HK-2 (cell line): ENCODE measurements around the gene SCP2D1.
"Not testable (repeated sequence)": the region's sequence is repeated elsewhere in the genome, so short reads cannot be mapped to it uniquely, and the experiment has no call there.

Experiments
- DNase-seq: peaks from one replicate; pipeline ENCODE4 v3.0.0-alpha.2; 2018; ENCODE audit not compliant: unreplicated experiment

SCP2D1 gene

GRCh38 chr20:18813483-18813882 lies at the start of gene SCP2D1:
TSS of gene SCP2D1 (plus strand) at chr20:18813783. CDS start at chr20:18813816, 33 bp downstream.
- no peak for DNase-seq

DNA sequence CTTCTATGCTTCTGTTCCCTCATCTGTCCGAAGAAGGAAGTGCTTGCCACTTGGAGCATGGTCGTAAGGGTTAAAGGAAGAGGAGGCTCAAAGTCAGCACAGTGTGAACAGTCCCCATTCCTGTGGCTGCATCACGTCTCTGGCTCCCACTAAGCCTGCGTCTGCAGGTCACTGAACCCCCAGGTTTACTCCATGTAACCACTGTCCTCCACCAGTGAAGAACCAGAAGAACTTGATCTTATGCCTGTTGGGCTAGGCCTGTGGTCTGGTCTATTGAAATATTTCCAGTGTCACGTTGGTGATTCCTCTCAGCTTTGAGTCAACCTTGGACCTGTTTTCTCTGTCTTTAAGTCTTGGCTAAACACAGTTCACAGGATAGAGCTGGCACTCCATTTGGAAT lies 45.9 kb upstream of the SCP2D1 start:
- no peak for DNase-seq

GRCh38 chr20:18773566-18773965 lies 40.0 kb upstream of the SCP2D1 start:
- no peak for DNase-seq

GRCh38 chr20:18774207-18774606 lies 39.4 kb upstream of the SCP2D1 start:
- DNase-seq = no peak

DNA sequence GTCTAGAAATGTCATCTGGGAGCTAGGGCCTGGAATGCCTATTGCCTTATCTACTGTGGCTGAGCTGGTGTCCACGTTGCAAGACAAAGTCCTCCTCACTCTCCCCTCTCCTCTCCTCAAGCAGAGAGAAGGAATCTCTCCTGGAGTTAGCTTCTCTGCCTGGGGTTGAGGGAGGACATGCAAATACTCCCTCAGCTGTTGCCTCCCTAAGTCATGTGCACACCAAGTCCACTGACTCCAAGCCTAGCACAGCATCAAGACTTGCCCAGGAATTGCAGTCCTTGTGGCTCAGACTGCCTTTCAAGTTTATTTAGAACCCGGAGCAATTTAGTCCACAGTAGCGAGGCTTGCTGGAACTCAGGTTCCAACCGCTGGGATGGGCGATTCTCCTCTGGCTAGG lies 38.0 kb upstream of the SCP2D1 start:
- no peak for DNase-seq

DNA sequence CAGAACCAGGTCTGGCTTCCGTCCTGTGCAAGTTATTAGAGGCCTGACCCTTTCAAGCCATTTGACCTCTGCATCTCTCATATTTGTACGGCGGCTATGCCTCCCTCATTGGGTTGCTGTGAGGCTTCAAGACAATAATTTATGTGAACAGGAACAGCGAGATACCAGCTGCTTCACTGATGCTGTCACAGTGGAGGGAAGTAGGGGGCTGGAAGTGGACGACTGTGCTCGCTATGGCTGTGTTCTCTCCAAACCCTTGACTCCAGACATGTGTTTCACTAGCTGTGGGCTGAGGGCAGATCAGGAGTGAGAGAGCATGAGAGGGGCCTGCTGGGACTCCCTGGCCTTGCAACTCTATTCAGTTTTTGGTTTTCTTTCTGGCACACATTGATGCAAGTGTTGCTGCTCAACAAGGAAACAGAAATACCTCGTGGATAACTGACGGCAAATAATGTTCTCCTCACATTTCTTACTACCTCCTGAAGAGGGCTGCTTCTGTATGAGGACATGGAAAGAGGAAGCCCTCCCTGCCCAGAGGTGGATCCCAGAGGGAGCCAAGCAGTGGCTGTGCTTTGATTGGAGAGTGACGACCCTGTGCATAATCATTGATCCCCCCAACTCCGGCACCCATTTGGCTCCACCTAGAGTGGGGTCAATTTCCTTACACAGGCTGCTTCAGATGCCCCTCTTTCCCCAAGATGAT lies 34.7 kb upstream of the SCP2D1 start:
- no peak for DNase-seq

DNA sequence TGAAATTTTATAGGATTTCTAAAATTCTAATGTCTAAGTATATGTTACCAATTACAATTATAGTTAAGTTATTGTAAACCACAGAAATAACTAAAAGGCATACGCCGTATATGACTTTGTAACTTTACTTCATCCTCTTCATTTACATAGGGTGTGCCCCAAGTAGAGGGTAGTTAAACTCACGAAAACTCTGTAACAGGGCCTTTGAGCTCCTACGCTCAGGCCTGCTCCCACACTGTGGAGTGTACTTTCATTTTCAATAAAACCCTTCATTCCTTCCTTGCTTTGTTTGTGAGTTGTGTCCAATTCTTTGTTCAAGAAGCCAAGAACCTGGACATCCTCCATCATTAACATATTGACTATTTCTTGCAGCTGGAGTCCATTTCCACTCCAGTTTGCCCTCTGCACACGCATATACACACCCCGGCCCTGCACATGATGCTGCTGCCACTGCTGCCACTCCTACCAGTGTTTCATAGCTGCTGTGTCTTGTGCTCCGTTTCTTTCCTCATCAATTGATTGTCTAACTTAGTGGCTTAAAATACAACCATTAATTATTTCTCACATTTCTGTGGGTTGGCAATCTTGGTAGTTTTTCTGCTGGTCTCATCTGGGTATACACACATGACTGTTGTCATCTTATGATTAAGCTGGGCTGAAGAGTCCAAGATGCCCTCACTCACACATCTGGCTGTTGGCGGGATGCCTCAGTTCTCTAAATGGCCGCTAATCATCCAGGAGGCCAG lies 33.0 kb upstream of the SCP2D1 start:
- DNase-seq = no peak

DNA sequence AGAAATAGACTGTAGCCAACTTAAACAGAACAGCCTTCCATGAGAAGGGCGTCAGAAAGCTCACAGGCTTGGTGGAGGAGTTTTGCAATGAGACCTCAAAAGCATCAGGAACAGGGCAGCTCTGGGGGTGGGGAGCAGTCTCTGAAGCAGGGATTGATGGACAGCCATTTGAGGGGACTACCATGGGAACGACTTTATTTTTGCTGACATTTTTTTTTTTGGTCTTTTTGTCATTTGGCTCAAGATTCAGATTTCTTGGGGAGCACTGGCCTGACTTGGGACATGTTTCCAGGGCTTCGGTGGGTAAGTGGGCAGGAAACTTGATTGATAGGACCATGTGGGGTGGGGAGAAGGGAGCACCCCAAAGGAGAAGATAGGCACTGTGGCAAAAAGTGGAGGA lies 32.1 kb upstream of the SCP2D1 start:
- no peak for DNase-seq

DNA sequence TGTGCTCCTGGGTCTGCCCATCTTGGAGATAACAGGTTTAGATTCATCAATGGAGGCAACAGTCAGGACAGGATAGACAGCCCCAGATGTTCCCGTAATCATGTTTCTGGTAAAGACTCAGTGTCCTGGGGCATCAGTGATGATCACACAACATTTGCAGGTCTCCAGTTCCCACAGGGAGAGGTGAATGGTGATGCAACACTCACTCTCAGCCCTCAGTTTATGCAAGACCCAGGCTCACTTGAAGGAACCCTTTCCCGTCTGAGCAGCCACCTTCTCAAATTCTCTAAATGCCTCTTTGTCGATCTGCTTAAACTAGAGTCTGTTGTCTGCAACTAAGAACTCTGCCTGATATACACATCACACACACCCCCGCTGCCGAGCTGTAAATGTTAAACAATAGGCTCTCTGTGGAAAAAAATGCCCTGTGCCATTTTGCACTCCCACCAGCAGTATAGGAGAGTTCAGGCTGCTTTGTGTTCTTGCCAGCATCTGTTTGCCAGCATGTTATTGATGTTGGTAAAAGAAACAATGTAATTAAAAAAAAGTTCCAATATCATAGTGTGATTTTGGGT lies 30.1 kb upstream of the SCP2D1 start:
- DNase-seq = no peak

GRCh38 chr20:18787046-18787445 lies 26.5 kb upstream of the SCP2D1 start:
- DNase-seq = not testable (repeated sequence)

DNA sequence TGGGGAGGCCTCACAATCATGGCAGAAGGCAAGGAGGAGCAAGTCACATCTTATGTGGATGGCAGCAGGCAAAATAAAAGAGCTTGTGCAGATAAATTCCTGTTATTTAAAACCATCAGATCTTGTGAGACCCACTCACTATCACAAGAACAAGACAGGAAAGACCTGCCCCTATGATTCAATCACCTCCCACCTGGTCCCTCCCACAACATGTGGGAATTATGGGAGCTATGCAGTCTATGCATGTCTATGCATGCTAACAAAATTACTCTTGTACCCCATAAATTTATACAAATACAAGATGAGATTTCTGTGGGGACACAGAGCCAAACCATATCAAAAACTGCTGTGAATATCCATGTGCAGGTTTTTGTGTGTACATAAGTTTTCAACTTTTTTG lies 25.6 kb upstream of the SCP2D1 start:
- no peak for DNase-seq

DNA sequence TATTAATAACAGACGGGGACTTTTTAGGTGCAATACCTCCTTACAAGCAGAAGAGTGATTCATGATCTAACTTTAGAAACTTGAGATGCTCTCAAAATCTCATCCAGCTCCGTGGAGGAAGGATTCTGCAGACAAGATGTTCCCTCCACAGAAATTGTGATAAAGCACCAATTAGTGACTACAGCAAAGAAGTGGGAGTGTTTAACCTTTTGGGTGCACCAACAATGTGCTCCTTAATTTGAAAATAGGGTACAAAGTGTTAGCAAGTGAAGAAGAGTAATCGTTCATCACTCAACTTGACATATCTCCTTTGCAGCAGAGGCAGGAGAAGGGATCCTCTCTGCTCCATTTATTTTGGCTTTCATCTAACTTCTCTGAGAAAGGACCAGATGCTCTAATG lies 22.8 kb upstream of the SCP2D1 start:
- DNase-seq = no peak

GRCh38 chr20:18793625-18794427 lies 19.8 kb upstream of the SCP2D1 start:
- peak; percentile 82 for DNase-seq

DNA sequence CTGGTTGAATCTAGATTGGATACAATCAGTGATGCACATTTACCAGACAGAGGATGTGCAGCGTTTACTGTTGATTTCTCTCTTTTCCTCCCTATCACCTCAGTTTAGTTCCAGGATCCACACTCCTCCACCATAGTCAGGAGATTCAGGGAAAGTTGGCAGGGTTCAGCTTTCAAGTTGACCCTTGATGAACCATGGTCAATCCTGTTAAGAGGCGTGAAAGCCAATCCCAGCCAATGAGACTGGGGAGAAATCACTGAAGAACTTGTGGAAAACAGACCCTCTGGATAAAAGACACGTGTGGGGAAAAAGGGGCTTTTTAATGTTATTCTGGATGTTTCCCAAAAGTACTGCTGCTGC lies 19.2 kb upstream of the SCP2D1 start:
- DNase-seq = no peak

DNA sequence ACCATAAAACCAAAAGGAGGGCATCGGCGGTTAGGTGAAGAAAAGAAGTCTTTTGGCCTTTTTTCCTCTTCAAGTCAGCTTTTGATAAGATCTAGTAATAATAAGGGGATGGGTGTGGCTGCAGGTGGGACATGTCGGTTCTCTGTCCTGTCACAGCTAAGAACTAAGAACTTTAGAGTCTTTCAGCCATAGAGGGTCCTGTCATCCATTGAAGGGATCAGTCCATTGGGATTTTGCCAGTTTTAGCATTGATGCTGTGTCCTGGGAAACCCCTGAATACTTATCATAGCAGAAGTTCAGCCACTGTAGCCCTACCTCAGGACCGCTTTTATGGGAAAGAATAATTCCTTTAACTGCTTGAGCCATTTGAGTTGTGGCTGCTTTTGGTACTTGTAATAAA lies 18.2 kb upstream of the SCP2D1 start:
- no peak for DNase-seq

DNA sequence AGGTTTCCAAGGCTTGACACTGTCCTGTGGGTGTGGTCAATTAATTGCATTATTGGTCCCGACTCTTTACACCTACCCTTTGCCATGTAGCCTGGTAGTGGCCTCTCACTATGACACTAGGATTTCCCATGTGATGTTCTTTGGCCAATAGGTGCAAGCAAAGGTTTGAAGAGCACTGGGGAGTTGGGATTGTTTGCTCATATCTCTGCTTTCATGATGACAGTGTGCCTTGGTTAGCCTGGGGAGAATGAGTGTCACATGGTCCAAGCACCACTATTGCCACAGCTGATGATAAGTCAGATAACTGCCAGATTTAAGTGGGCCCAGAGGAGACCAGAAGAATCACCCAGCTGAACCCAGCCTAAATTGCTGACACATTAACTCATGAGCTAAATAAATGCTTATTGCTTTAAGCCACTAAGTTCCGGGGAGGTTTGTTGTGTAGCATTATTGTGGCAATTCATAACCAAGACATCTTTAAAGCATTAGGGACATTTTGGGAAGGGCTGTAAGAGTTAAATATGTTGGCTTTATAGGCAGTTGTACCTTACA lies 17.2 kb upstream of the SCP2D1 start:
- DNase-seq = no peak

- DNase-seq = no peak
These were observed 12.1 kb upstream of the SCP2D1 start for GRCh38 chr20:18801516-18801915.

DNA sequence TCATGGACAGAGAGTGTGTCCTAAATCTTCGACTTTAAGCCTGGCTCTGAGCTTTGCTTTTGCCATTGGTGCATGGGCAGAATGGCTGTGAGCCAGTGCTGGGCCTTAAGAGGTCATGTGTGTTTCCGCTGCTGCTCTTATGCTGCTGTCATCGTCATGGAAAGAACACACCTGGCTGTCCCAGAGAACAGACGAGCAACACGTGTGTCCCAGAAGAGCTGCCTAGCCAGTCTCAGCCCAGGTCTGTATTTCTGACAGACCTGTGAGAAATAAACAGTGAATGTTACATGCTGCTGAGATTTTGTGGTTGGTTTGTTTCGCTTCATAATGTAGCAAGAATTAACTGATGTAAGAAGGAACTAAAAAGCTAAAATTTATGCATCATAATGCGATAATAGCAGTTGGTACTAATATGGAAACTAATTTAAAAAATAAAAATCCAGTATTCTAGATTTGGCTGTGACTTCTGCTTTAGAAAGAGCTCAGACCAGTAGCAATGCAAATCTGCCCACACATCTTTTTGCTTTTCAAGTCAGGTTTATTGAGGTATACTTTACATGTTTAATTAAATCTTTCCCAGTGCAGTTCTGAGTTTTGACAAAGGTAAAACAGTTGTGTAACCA lies 11.5 kb upstream of the SCP2D1 start:
- DNase-seq = no peak

DNA sequence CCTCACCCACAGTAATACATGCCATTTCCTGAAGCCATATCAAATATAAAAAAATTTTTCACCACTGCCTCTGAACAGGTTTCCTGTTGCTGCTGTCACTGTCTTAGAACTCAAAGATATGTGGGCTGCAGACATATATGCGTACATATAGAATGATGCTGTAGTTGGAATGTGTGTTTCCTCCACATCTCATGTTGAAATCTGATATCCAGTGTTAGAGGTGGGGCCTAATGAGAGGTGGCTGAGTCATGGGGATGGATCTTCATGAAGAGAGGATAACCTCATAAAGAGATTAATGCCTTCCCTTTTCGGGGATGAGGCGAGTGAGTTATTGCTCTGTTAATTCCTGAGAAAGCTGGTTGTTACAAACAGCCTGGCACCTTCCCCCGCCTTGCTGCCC lies 7.7 kb upstream of the SCP2D1 start:
- DNase-seq = no peak

DNA sequence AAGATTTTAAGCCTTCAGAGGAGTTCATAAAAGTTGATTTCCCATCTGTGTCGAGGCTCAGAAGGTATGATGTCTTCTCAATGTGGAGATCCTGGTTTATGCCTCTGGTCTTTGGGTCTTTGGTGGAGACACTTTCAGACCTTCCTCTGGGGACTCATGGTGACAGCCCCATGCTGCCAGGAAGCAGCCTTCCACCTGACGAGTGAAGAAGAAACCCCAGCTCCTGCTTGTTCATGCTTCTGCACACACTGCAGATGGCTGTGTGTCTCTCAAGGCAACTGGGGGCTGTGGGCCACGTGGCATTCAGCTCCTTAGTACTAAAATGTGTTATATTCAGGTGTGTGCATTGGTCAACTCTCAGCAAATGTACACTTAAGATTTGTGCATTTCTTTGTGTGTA lies 4.9 kb upstream of the SCP2D1 start:
- no peak for DNase-seq

- no peak for DNase-seq
These were observed 2.4 kb upstream of the SCP2D1 start for GRCh38 chr20:18811186-18811585.

DNA sequence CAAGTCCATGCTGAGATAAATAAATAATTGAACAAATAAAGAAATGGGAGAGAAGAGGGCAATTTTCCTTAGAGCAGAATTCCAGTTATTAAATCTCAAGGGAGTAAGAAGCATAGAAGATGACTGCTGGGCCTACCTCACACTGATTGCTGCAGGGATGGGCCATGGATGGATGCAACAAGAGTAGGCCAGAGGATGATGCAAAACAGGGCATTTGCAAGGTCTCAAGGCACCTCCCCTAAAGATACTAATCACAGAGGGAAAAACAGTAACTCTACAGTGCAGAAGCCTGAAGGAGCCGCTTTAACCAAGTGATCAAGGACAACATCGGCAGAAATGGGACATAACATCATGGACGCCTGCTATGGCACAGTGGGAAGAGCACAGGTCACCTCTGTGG lies 1.7 kb upstream of the SCP2D1 start:
- DNase-seq = no peak
